Panc1 (cell line): ENCODE results near the gene APLP2.

ENCODE experiments used
- CTCF ChIP-seq: fragments of 450-650 bp; IDR thresholded peaks from 2 replicates; pipeline ENCODE4 v1.5.1; 2017; ENCODE audit warnings: mild to moderate bottlenecking
- POLR2AphosphoS5 ChIP-seq: IDR thresholded peaks from 2 replicates; pipeline ENCODE4 v1.6.1; 2012; ENCODE audit warnings: mild to moderate bottlenecking, low read depth, low read length, moderate library complexity
- REST ChIP-seq, 2 experiments: IDR thresholded peaks; 2 replicates each; pipeline ENCODE4 v1.6.1; 2011 to 2012; ENCODE audit warnings: low read depth in 2 of 2, control low read depth in 1 of 2, low read length in 1 of 2, mild to moderate bottlenecking in 1 of 2, moderate library complexity in 1 of 2; ENCODE audit not compliant: insufficient read depth in 1 of 2

- TF ChIP-seq CTCF (no peak), REST (IDR thresholded peaks at IDR 0.05; ENCODE audit: insufficient read depth in 1 of 2, low read depth in 2 of 2, low read length in 1 of 2) (no peak), POLR2AphosphoS5 (no peak)
Measured at GRCh38 chr11:130050257-130050656, 19.4 kb upstream of the APLP2 start.
